ENCODE data around the gene MINDY1. TPM values are rescaled to one million over a fixed set of nuclear protein-coding genes. Genes with fewer than 3 reads are reported as not detected.

Gene MINDY1
- total and polyA plus RNA-seq, 7 donors = 4.4 to 26.0 (median 16.2) TPM

GRCh38 chr1:151007853-151008243 is 1.1 kb upstream of the MINDY1 start:
- peak overlapping the region; percentile 75 for H3K4me3 ChIP-seq
- peak overlapping the region; percentile 89 for H3K27ac ChIP-seq
- no peak for ATAC-seq
- 5 to 11% (median 10%) methylated on average over 4 of the region's 4 CpGs for WGBS, 3 donors
- intact Hi-C loops (cut with DNase I) = no loop called here
- H3K36me3 ChIP-seq (ENCODE audit: insufficient read depth in 1 of 2, low read depth in 1 of 2) = peaks cover 0 to 9% of the 10 kb centered on the region in 2 donors
- H3K9me3 ChIP-seq = no peaks in the 10 kb centered on the region
- no peak for TF ChIP-seq CTCF (IDR thresholded peaks at IDR 0.05)
- H3K27me3 ChIP-seq (ENCODE audit: insufficient read depth in 3 of 3, low read length in 2 of 3) = no peaks in the 10 kb centered on the region
- DNase-seq = no peak
- peaks cover 56% of the 10 kb centered on the region for H3K4me1 ChIP-seq

- ATAC-seq = no peak
- peaks cover 0 to 29% of the 10 kb centered on the region in 2 donors for H3K36me3 ChIP-seq (ENCODE audit: insufficient read depth in 1 of 2, low read depth in 1 of 2)
- H3K4me3 ChIP-seq = peak overlapping the region; percentile 75
- WGBS, 3 donors = 6 to 15% (median 9%) methylated on average over 4 of the region's 4 CpGs
- H3K4me1 ChIP-seq = peaks cover 53% of the 10 kb centered on the region
- intact Hi-C loops (cut with DNase I) = no loop called here
- DNase-seq = no peak
- TF ChIP-seq CTCF (IDR thresholded peaks at IDR 0.05) = no peak
- H3K9me3 ChIP-seq = no peaks in the 10 kb centered on the region
- H3K27ac ChIP-seq = peak overlapping the region; percentile 89
- no peaks in the 10 kb centered on the region for H3K27me3 ChIP-seq (ENCODE audit: insufficient read depth in 3 of 3, low read length in 2 of 3)
These were observed 878 bp downstream of the MINDY1 start for GRCh38 chr1:151005729-151006319.

- no peak overlapping the region for H3K27ac ChIP-seq
- H3K4me1 ChIP-seq = peaks cover 42% of the 10 kb centered on the region
These were observed 3.5 kb downstream of the MINDY1 start for GRCh38 chr1:151003180-151003579.

GRCh38 chr1:151002611-151003010 is 4.1 kb downstream of the MINDY1 start:
- Histone ChIP-seq H3K4me1 (peaks cover 37% of the 10 kb centered on the region), H3K36me3 (ENCODE audit: insufficient read depth in 1 of 2, low read depth in 1 of 2) (peaks cover 0 to 52% of the 10 kb centered on the region in 2 donors), H3K27me3 (ENCODE audit: insufficient read depth in 3 of 3, low read length in 2 of 3) (no peaks in the 10 kb centered on the region), H3K27ac (no peak overlapping the region), H3K4me3 (peak overlapping the region; percentile 75), H3K9me3 (no peaks in the 10 kb centered on the region)
- ATAC-seq (no peak), DNase-seq (no peak)
- intact Hi-C loops (cut with DNase I) = loop anchor here in 1 of 2 donors (5.0 kb wide), 1 partner anchor 75 kb away; the partner anchor contains the start of gene SETDB1
- 23 to 39% (median 32%) methylated on average over 2 of the region's 2 CpGs for WGBS, 3 donors
- TF ChIP-seq CTCF (IDR thresholded peaks at IDR 0.05) = no peak

More at GRCh38 chr1:151003180-151003579, 3.5 kb downstream of the MINDY1 start:
- no peak for DNase-seq
- intact Hi-C loops (cut with DNase I) = loop anchor here in 1 of 2 donors (5.0 kb wide), 1 partner anchor 76 kb away; the partner anchor contains the start of gene SETDB1
- no peak for ATAC-seq
- TF ChIP-seq CTCF (IDR thresholded peaks at IDR 0.05) = no peak
- peak overlapping the region; percentile 75 for H3K4me3 ChIP-seq
- no peaks in the 10 kb centered on the region for H3K9me3 ChIP-seq
- H3K36me3 ChIP-seq (ENCODE audit: insufficient read depth in 1 of 2, low read depth in 1 of 2) = peaks cover 0 to 47% of the 10 kb centered on the region in 2 donors
- no peaks in the 10 kb centered on the region for H3K27me3 ChIP-seq (ENCODE audit: insufficient read depth in 3 of 3, low read length in 2 of 3)

GRCh38 chr1:151002051-151002450 is 4.7 kb downstream of the MINDY1 start:
- DNase-seq = no peak
- no peaks in the 10 kb centered on the region for H3K27me3 ChIP-seq (ENCODE audit: insufficient read depth in 3 of 3, low read length in 2 of 3)
- no peaks in the 10 kb centered on the region for H3K9me3 ChIP-seq
- H3K36me3 ChIP-seq (ENCODE audit: insufficient read depth in 1 of 2, low read depth in 1 of 2) = peaks cover 0 to 58% of the 10 kb centered on the region in 2 donors
- H3K27ac ChIP-seq = no peak overlapping the region
- intact Hi-C loops (cut with DNase I) = loop anchor here in 1 of 2 donors (5.0 kb wide), 1 partner anchor 75 kb away; the partner anchor contains the start of gene SETDB1
- peaks cover 32% of the 10 kb centered on the region for H3K4me1 ChIP-seq
- no peak for TF ChIP-seq CTCF (IDR thresholded peaks at IDR 0.05)
- no peak overlapping the region for H3K4me3 ChIP-seq
- no peak for ATAC-seq
- 77 to 92% (median 82%) methylated on average over 3 of the region's 3 CpGs for WGBS, 3 donors
